GM12878 (cell line): ENCODE measurements around the gene TCAF1. TPM values are rescaled to one million over a fixed set of nuclear protein-coding genes. Genes with fewer than 3 reads are reported as not detected.
"Not testable (repeated sequence)": the region's sequence is repeated elsewhere in the genome, so short reads cannot be mapped to it uniquely, and the experiment has no call there.

Experiments
- ATAC-seq: fragments of 200-7000 bp; cut with Tn5 transposase; 3 replicates; pipeline ENCODE4 v1.9.1; 2020; ENCODE audit warnings: mild to moderate bottlenecking, moderate library complexity
- BruUV-seq: library from RNA; stranded (reverse); fragments of 400-500 nt; replicated peaks from 2 replicates; lab custom pipeline; 2021; lab: Mats Ljungman, UMichigan
- CTCF ChIA-PET: fragments of 300-600 bp; sonication (Branson Sonifier 250); formaldehyde crosslinking; extraction: SDS; loops from one replicate; lab custom pipeline; 2021; ENCODE audit warnings: inconsistent platforms; lab: Yijun Ruan, JAX
- POLR2A ChIA-PET: fragments of 350-600 bp; formaldehyde crosslinking; extraction: SDS; loops from one replicate; lab custom pipeline; 2021; ENCODE audit warnings: inconsistent platforms; lab: Charles Lee
- RAD21 ChIA-PET: fragments of 300-600 bp; sonication (Branson Sonifier 250); formaldehyde crosslinking; loops from one replicate; lab custom pipeline; 2023; ENCODE audit warnings: antibody characterized with exemption; ENCODE audit not compliant: unreplicated experiment; lab: Charles Lee
- SMC1A ChIA-PET: fragments of 300-600 bp; sonication (Branson Sonifier 250); formaldehyde crosslinking; loops from one replicate; lab custom pipeline; 2023; ENCODE audit not compliant: unreplicated experiment, uncharacterized antibody; lab: Charles Lee
- DNase-seq: peaks from one replicate; pipeline ENCODE4 v3.0.0-alpha.2; 2011; ENCODE audit warnings: low read depth, low spot score
- FAIRE-seq: peaks from 3 replicates; lab custom pipeline; 2011; peaks lifted over from hg19 to GRCh38; lab: Jason Lieb, UNC
- H2AFZ ChIP-seq: 2 replicates; pipeline ENCODE4 v1.6.0; 2011; ENCODE audit warnings: low read depth, low read length, control low read depth; ENCODE audit not compliant: control insufficient read depth
- H3K27ac ChIP-seq: 2 replicates; pipeline ENCODE4 v1.5.1; 2011; ENCODE audit warnings: control low read depth; ENCODE audit not compliant: control insufficient read depth, insufficient read depth
- H3K27me3 ChIP-seq, 2 experiments: replicated peaks in 1 of 2; 2 replicates each; pipeline versions ENCODE4 v1.6.0 to v1.6.1; 2011; ENCODE audit warnings: low read length in 1 of 2; ENCODE audit not compliant: control insufficient read depth in 2 of 2, insufficient read depth in 2 of 2
- H3K36me3 ChIP-seq, 2 experiments: 2 replicates each; pipeline ENCODE4 v1.5.1; 2011; ENCODE audit warnings: low read length in 1 of 2; ENCODE audit not compliant: control insufficient read depth in 2 of 2, insufficient read depth in 2 of 2
- H3K4me1 ChIP-seq: 2 replicates; pipeline ENCODE4 v1.6.1; 2011; ENCODE audit warnings: mild to moderate bottlenecking, low read length, moderate library complexity, mixed read lengths; ENCODE audit not compliant: control insufficient read depth, insufficient read depth
- H3K4me2 ChIP-seq: 2 replicates; pipeline ENCODE4 v1.6.0; 2011; ENCODE audit warnings: control low read depth; ENCODE audit not compliant: control insufficient read depth, insufficient read depth
- H3K4me3 ChIP-seq: fragments of 200-600 bp; sonication (generic); 2 replicates; pipeline ENCODE4 v1.5.1; 2016
- H3K79me2 ChIP-seq: 2 replicates; pipeline ENCODE4 v1.6.0; 2011; ENCODE audit warnings: low read length; ENCODE audit not compliant: control insufficient read depth, insufficient read depth
- H3K9ac ChIP-seq: 2 replicates; pipeline ENCODE4 v1.8.0; 2011; ENCODE audit warnings: low read length, control low read depth, mixed read lengths; ENCODE audit not compliant: control insufficient read depth, insufficient read depth
- H3K9me3 ChIP-seq: replicated peaks from 3 replicates; pipeline ENCODE4 v1.5.1; 2011; ENCODE audit warnings: mild to moderate bottlenecking, low read length; ENCODE audit not compliant: control insufficient read depth, insufficient read depth
- H4K20me1 ChIP-seq: 2 replicates; pipeline ENCODE4 v1.6.0; 2011; ENCODE audit not compliant: control insufficient read depth, insufficient read depth
- WGBS: methylation state at CpG from one replicate; pipeline ENCODE4 v1.1.6; 2016; ENCODE audit warnings: low lambda C conversion rate; ENCODE audit not compliant: insufficient replicate concordance, insufficient coverage; ENCODE audit errors: missing lambda C conversion rate; 5-methylcytosine and 5-hydroxymethylcytosine counted together
- in situ Hi-C: fragments of 300-500 bp; cut with MboI; formaldehyde crosslinking; loops from 9 replicates; pipeline ENCODE4 v1.14.3; 2018; ENCODE audit warnings: mixed read lengths
- intact Hi-C: fragments of 100-400 bp; cut with micrococcal nuclease; formaldehyde crosslinking; loops from one replicate; pipeline ENCODE4 v1.14.2; 2022; ENCODE audit not compliant: unreplicated experiment
- polyA plus RNA-seq, 11 experiments: library from polyadenylated mRNA; depleted of rRNA in 4 of 11; unstranded in 6 of 11; stranded (reverse) in 5 of 11; fragments of >200 nt; fragmentation: Nextera tagmentation in 4 of 11; fragmentation: Illumina TruSeq in 1 of 11; extraction: Ambion mirVana in 4 of 11; extraction: Trizol in 1 of 11; gene quantifications; 1 replicate in 1 of 11; 2 replicates in 10 of 11; pipeline versions ENCODE4 v1.2.1 to v1.2.3, GENCODE V29; 2011 to 2016; ENCODE audit warnings: inconsistent platforms in 2 of 11, missing spikeins in 2 of 11, low read depth in 1 of 11
- total RNA-seq, 4 experiments: library from RNA; depleted of rRNA in 3 of 4; stranded (reverse); fragments of >200 nt in 3 of 4; fragmentation: Illumina TruSeq in 1 of 4; extraction: Trizol in 1 of 4; gene quantifications; 2 replicates each; pipeline versions ENCODE4 v1.2.1 to v1.2.3, GENCODE V29; 2013 to 2021

Gene TCAF1
- total and polyA plus RNA-seq, 10 of the 15 experiments (the other 5 are each of a cell fraction or from before 2014, with no cell fraction given) = 2.2 to 16.3 (median 8.0) TPM

DNA sequence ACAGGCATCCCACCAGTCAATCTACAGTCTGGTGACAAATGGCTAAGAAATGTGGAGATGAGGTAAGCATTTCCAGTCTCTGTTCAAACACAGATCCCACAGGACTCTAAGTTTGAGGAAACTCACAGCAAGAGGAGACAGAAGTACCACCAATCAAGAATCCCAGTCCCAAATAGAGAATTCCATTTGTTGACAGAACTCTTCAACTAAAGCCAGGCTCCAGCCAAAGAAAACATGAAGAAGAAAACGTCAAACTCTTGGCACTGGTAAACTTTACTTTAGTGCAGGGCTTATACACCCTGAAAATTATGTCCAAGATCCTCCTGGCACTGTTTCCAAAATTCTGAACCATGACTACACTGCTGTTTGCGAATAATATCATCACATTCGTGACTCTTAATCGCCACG, 95.3 kb downstream of the TCAF1 start:
- intact Hi-C loops, H3K4me1 ChIP-seq, H3K79me2 ChIP-seq, POLR2A ChIA-PET, H3K27me3 ChIP-seq, SMC1A ChIA-PET, H4K20me1 ChIP-seq, ATAC-seq, BruUV-seq, FAIRE-seq, H3K4me2 ChIP-seq, RAD21 ChIA-PET, CTCF ChIA-PET, H3K36me3 ChIP-seq, H2AFZ ChIP-seq, DNase-seq, in situ Hi-C loops, H3K9ac ChIP-seq, H3K4me3 ChIP-seq, H3K9me3 ChIP-seq, H3K27ac ChIP-seq: not testable (repeated sequence)
- WGBS = no CpG with 5 or more reads among the region's 5 CpGs

Other genes starting within 250 kb of the TCAF1 start
Only the 7 nearest of the 9 such genes appear.
- not detected in 2 replicates for gene CTAGE6, start 144.5 kb downstream of the TCAF1 start, total RNA-seq (2014; rRNA removed)
- gene CTAGE6, start 144.5 kb downstream of the TCAF1 start, total RNA-seq (2014; rRNA removed; fragmentation: Illumina TruSeq; extraction: Trizol) = not detected in 2 replicates
- not detected in 2 replicates for gene CTAGE6, start 144.5 kb downstream of the TCAF1 start, total RNA-seq (2021)
- gene CTAGE6, start 144.5 kb downstream of the TCAF1 start, polyA plus RNA-seq (2011; rRNA removed) = 0.12 and 0.26 TPM in 2 replicates
- gene CTAGE6, start 144.5 kb downstream of the TCAF1 start, polyA plus RNA-seq (2014; fragmentation: Illumina TruSeq; extraction: Trizol) = not detected in 2 replicates
- not detected for gene CTAGE6, start 144.5 kb downstream of the TCAF1 start, polyA plus RNA-seq (2014; fragmentation: Nextera tagmentation; extraction: Ambion mirVana)
- gene CTAGE6, start 144.5 kb downstream of the TCAF1 start, polyA plus RNA-seq (2014; rRNA removed) = not detected in 2 replicates
- gene CTAGE6, start 144.5 kb downstream of the TCAF1 start, polyA plus RNA-seq (2016; fragmentation: Nextera tagmentation; extraction: Ambion mirVana) = not detected
- not detected in 2 replicates for gene OR2F2, start 33.1 kb upstream of the TCAF1 start, total RNA-seq (2014; rRNA removed)
- not detected in 2 replicates for gene OR2F2, start 33.1 kb upstream of the TCAF1 start, total RNA-seq (2014; rRNA removed; fragmentation: Illumina TruSeq; extraction: Trizol)
- not detected in 2 replicates for gene OR2F2, start 33.1 kb upstream of the TCAF1 start, total RNA-seq (2021)
- not detected in 2 replicates for gene OR2F2, start 33.1 kb upstream of the TCAF1 start, polyA plus RNA-seq (2011; rRNA removed)
- not detected in 2 replicates for gene OR2F2, start 33.1 kb upstream of the TCAF1 start, polyA plus RNA-seq (2014; fragmentation: Illumina TruSeq; extraction: Trizol)
- not detected for gene OR2F2, start 33.1 kb upstream of the TCAF1 start, polyA plus RNA-seq (2014; fragmentation: Nextera tagmentation; extraction: Ambion mirVana)
- not detected in 2 replicates for gene OR2F2, start 33.1 kb upstream of the TCAF1 start, polyA plus RNA-seq (2014; rRNA removed)
- gene OR2F2, start 33.1 kb upstream of the TCAF1 start, polyA plus RNA-seq (2016; fragmentation: Nextera tagmentation; extraction: Ambion mirVana) = not detected
- not detected in 2 replicates for gene OR2F1, start 52.7 kb upstream of the TCAF1 start, total RNA-seq (2014; rRNA removed)
- gene OR2F1, start 52.7 kb upstream of the TCAF1 start, total RNA-seq (2014; rRNA removed; fragmentation: Illumina TruSeq; extraction: Trizol) = not detected in 2 replicates
- not detected in 2 replicates for gene OR2F1, start 52.7 kb upstream of the TCAF1 start, total RNA-seq (2021)
- not detected in 2 replicates for gene OR2F1, start 52.7 kb upstream of the TCAF1 start, polyA plus RNA-seq (2011; rRNA removed)
- not detected in 2 replicates for gene OR2F1, start 52.7 kb upstream of the TCAF1 start, polyA plus RNA-seq (2014; fragmentation: Illumina TruSeq; extraction: Trizol)
- not detected for gene OR2F1, start 52.7 kb upstream of the TCAF1 start, polyA plus RNA-seq (2014; fragmentation: Nextera tagmentation; extraction: Ambion mirVana)
- not detected in 2 replicates for gene OR2F1, start 52.7 kb upstream of the TCAF1 start, polyA plus RNA-seq (2014; rRNA removed)
- gene OR2F1, start 52.7 kb upstream of the TCAF1 start, polyA plus RNA-seq (2016; fragmentation: Nextera tagmentation; extraction: Ambion mirVana) = not detected
- gene OR6B1, start 98.1 kb upstream of the TCAF1 start, total RNA-seq (2014; rRNA removed) = not detected in 2 replicates
- not detected in 2 replicates for gene OR6B1, start 98.1 kb upstream of the TCAF1 start, total RNA-seq (2014; rRNA removed; fragmentation: Illumina TruSeq; extraction: Trizol)
- gene OR6B1, start 98.1 kb upstream of the TCAF1 start, total RNA-seq (2021) = not detected in 2 replicates
- not detected in 2 replicates for gene OR6B1, start 98.1 kb upstream of the TCAF1 start, polyA plus RNA-seq (2011; rRNA removed)
- gene OR6B1, start 98.1 kb upstream of the TCAF1 start, polyA plus RNA-seq (2014; fragmentation: Illumina TruSeq; extraction: Trizol) = not detected in 2 replicates
- not detected for gene OR6B1, start 98.1 kb upstream of the TCAF1 start, polyA plus RNA-seq (2014; fragmentation: Nextera tagmentation; extraction: Ambion mirVana)
- gene OR6B1, start 98.1 kb upstream of the TCAF1 start, polyA plus RNA-seq (2014; rRNA removed) = not detected in 2 replicates
- gene OR6B1, start 98.1 kb upstream of the TCAF1 start, polyA plus RNA-seq (2016; fragmentation: Nextera tagmentation; extraction: Ambion mirVana) = not detected
- not detected in 2 replicates for gene OR2A5, start 146.8 kb upstream of the TCAF1 start, total RNA-seq (2014; rRNA removed)
- not detected in 2 replicates for gene OR2A5, start 146.8 kb upstream of the TCAF1 start, total RNA-seq (2014; rRNA removed; fragmentation: Illumina TruSeq; extraction: Trizol)
- gene OR2A5, start 146.8 kb upstream of the TCAF1 start, total RNA-seq (2021) = not detected in 2 replicates
- gene OR2A5, start 146.8 kb upstream of the TCAF1 start, polyA plus RNA-seq (2011; rRNA removed) = not detected in 2 replicates
- not detected in 2 replicates for gene OR2A5, start 146.8 kb upstream of the TCAF1 start, polyA plus RNA-seq (2014; fragmentation: Illumina TruSeq; extraction: Trizol)
- under 1 TPM in 1 of 2 experiments, not detected in 1; 0.19 TPM for gene OR2A5, start 146.8 kb upstream of the TCAF1 start, polyA plus RNA-seq (2014; fragmentation: Nextera tagmentation; extraction: Ambion mirVana)
- not detected in 2 replicates for gene OR2A5, start 146.8 kb upstream of the TCAF1 start, polyA plus RNA-seq (2014; rRNA removed)
- not detected for gene OR2A5, start 146.8 kb upstream of the TCAF1 start, polyA plus RNA-seq (2016; fragmentation: Nextera tagmentation; extraction: Ambion mirVana)
- not detected in 2 replicates for gene OR2A25, start 167.6 kb upstream of the TCAF1 start, total RNA-seq (2014; rRNA removed)
- not detected in 2 replicates for gene OR2A25, start 167.6 kb upstream of the TCAF1 start, total RNA-seq (2014; rRNA removed; fragmentation: Illumina TruSeq; extraction: Trizol)
- gene OR2A25, start 167.6 kb upstream of the TCAF1 start, total RNA-seq (2021) = not detected in 2 replicates
- not detected in 2 replicates for gene OR2A25, start 167.6 kb upstream of the TCAF1 start, polyA plus RNA-seq (2011; rRNA removed)
- not detected in 2 replicates for gene OR2A25, start 167.6 kb upstream of the TCAF1 start, polyA plus RNA-seq (2014; fragmentation: Illumina TruSeq; extraction: Trizol)
- not detected for gene OR2A25, start 167.6 kb upstream of the TCAF1 start, polyA plus RNA-seq (2014; fragmentation: Nextera tagmentation; extraction: Ambion mirVana)
- not detected in 2 replicates for gene OR2A25, start 167.6 kb upstream of the TCAF1 start, polyA plus RNA-seq (2014; rRNA removed)
- not detected for gene OR2A25, start 167.6 kb upstream of the TCAF1 start, polyA plus RNA-seq (2016; fragmentation: Nextera tagmentation; extraction: Ambion mirVana)
- not detected in 2 replicates for gene OR2A12, start 184.1 kb upstream of the TCAF1 start, total RNA-seq (2014; rRNA removed)
- not detected in 2 replicates for gene OR2A12, start 184.1 kb upstream of the TCAF1 start, total RNA-seq (2014; rRNA removed; fragmentation: Illumina TruSeq; extraction: Trizol)
- not detected in 2 replicates for gene OR2A12, start 184.1 kb upstream of the TCAF1 start, total RNA-seq (2021)
- gene OR2A12, start 184.1 kb upstream of the TCAF1 start, polyA plus RNA-seq (2011; rRNA removed) = not detected in 2 replicates
- gene OR2A12, start 184.1 kb upstream of the TCAF1 start, polyA plus RNA-seq (2014; fragmentation: Illumina TruSeq; extraction: Trizol) = not detected in 2 replicates
- not detected for gene OR2A12, start 184.1 kb upstream of the TCAF1 start, polyA plus RNA-seq (2014; fragmentation: Nextera tagmentation; extraction: Ambion mirVana)
- not detected in 2 replicates for gene OR2A12, start 184.1 kb upstream of the TCAF1 start, polyA plus RNA-seq (2014; rRNA removed)
- gene OR2A12, start 184.1 kb upstream of the TCAF1 start, polyA plus RNA-seq (2016; fragmentation: Nextera tagmentation; extraction: Ambion mirVana) = not detected